ENCODE data around the gene CCNB1. TPM values are rescaled to one million over a fixed set of nuclear protein-coding genes. Genes with fewer than 3 reads are reported as not detected.
"Not testable (repeated sequence)": the region's sequence is repeated elsewhere in the genome, so short reads cannot be mapped to it uniquely, and the experiment has no call there.

The CCNB1 gene
- polyA plus RNA-seq, 1 donor from 2014 or later = 13.0 TPM

- Histone ChIP-seq H3K4me2 (ENCODE audit: low read length) (no peak overlapping the region), H4K20me1 (ENCODE audit: insufficient read depth) (no peaks in the 10 kb centered on the region), H3K9me2 (ENCODE audit: insufficient read depth, low read length) (no peaks in the 10 kb centered on the region), H3K79me2 (replicated peaks; ENCODE audit: insufficient read depth, low read length) (no peaks in the 10 kb centered on the region), H2AFZ (ENCODE audit: low read depth, low read length) (no peak overlapping the region), H3K9ac (ENCODE audit: low read length) (no peak overlapping the region), H3K27ac (ENCODE audit: low read length) (no peak overlapping the region), H3K27me3 (ENCODE audit: insufficient read depth, low read depth, low read length) (no peaks in the 10 kb centered on the region), H3K4me3 (ENCODE audit: low read length) (no peak overlapping the region), H3K9me3 (ENCODE audit: low read length) (peaks cover 5% of the 10 kb centered on the region), H3K36me3 (ENCODE audit: insufficient read depth, low read length) (no peaks in the 10 kb centered on the region), H3F3A (ENCODE audit: insufficient read depth, low read length, poor library complexity, severe bottlenecking) (no peaks in the 10 kb centered on the region)
- TF ChIP-seq EZH2 (IDR thresholded peaks at IDR 0.05; ENCODE audit: borderline replicate concordance, insufficient read depth, low read length, poor library complexity, severe bottlenecking) (no peak), SMC3 (conservative IDR thresholded peaks at IDR 0.05; ENCODE audit: poor library complexity) (no peak), MXI1 (conservative IDR thresholded peaks at IDR 0.05; ENCODE audit: poor library complexity, severe bottlenecking) (no peak), EP300 (conservative IDR thresholded peaks at IDR 0.05; ENCODE audit: poor library complexity, severe bottlenecking) (no peak), TAF1 (IDR thresholded peaks at IDR 0.05; ENCODE audit: low read depth) (no peak), POLR2AphosphoS5 (IDR thresholded peaks at IDR 0.05) (no peak), RAD21 (conservative IDR thresholded peaks at IDR 0.05) (no peak)
- TF ChIP-seq, protein P1, sequence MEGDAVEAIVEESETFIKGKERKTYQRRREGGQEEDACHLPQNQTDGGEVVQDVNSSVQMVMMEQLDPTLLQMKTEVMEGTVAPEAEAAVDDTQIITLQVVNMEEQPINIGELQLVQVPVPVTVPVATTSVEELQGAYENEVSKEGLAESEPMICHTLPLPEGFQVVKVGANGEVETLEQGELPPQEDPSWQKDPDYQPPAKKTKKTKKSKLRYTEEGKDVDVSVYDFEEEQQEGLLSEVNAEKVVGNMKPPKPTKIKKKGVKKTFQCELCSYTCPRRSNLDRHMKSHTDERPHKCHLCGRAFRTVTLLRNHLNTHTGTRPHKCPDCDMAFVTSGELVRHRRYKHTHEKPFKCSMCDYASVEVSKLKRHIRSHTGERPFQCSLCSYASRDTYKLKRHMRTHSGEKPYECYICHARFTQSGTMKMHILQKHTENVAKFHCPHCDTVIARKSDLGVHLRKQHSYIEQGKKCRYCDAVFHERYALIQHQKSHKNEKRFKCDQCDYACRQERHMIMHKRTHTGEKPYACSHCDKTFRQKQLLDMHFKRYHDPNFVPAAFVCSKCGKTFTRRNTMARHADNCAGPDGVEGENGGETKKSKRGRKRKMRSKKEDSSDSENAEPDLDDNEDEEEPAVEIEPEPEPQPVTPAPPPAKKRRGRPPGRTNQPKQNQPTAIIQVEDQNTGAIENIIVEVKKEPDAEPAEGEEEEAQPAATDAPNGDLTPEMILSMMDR (IDR thresholded peaks at IDR 0.05; ENCODE audit: poor library complexity, severe bottlenecking) = no peak
- TF ChIP-seq, protein P2, sequence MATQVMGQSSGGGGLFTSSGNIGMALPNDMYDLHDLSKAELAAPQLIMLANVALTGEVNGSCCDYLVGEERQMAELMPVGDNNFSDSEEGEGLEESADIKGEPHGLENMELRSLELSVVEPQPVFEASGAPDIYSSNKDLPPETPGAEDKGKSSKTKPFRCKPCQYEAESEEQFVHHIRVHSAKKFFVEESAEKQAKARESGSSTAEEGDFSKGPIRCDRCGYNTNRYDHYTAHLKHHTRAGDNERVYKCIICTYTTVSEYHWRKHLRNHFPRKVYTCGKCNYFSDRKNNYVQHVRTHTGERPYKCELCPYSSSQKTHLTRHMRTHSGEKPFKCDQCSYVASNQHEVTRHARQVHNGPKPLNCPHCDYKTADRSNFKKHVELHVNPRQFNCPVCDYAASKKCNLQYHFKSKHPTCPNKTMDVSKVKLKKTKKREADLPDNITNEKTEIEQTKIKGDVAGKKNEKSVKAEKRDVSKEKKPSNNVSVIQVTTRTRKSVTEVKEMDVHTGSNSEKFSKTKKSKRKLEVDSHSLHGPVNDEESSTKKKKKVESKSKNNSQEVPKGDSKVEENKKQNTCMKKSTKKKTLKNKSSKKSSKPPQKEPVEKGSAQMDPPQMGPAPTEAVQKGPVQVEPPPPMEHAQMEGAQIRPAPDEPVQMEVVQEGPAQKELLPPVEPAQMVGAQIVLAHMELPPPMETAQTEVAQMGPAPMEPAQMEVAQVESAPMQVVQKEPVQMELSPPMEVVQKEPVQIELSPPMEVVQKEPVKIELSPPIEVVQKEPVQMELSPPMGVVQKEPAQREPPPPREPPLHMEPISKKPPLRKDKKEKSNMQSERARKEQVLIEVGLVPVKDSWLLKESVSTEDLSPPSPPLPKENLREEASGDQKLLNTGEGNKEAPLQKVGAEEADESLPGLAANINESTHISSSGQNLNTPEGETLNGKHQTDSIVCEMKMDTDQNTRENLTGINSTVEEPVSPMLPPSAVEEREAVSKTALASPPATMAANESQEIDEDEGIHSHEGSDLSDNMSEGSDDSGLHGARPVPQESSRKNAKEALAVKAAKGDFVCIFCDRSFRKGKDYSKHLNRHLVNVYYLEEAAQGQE (IDR thresholded peaks at IDR 0.05; ENCODE audit: borderline replicate concordance) = no peak
These were observed 26.1 kb upstream of the CCNB1 start for GRCh38 chr5:69140827-69141226.

DNA sequence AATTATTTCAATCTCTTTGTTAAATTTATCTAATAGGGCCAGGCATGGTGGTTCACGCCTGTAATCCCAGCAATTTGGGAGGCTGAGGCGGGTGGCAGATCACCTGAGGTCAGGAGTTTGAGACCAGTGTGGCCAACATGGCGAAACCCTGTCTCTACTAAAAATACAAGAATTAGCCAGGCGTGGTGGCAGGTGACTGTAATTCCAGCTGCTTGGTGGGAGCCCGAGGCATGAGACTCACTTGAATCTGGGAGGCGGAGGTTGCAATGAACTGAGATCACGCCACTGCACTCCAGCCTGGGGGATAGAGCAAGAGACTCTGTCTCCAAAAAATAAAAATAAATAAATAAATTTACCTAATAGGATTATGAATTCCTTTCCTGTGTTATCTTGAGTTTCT, 18.4 kb upstream of the CCNB1 start:
- H3F3A ChIP-seq (ENCODE audit: insufficient read depth, low read length, poor library complexity, severe bottlenecking); H3K27ac ChIP-seq (ENCODE audit: low read length); H3K36me3 ChIP-seq (ENCODE audit: insufficient read depth, low read length); H3K4me3 ChIP-seq (ENCODE audit: low read length); H2AFZ ChIP-seq (ENCODE audit: low read depth, low read length); H4K20me1 ChIP-seq (ENCODE audit: insufficient read depth); H3K79me2 ChIP-seq (replicated peaks; ENCODE audit: insufficient read depth, low read length); H3K4me2 ChIP-seq (ENCODE audit: low read length); H3K9me3 ChIP-seq (ENCODE audit: low read length); H3K9me2 ChIP-seq (ENCODE audit: insufficient read depth, low read length); H3K9ac ChIP-seq (ENCODE audit: low read length); H3K27me3 ChIP-seq (ENCODE audit: insufficient read depth, low read depth, low read length): not testable (repeated sequence)

Data from neural cell (in vitro differentiated cells).